Forelimb muscle (tissue), 1 donor: ENCODE data around the gene L2HGDH. TPM values are rescaled to one million over a fixed set of nuclear protein-coding genes. Genes with fewer than 3 reads are reported as not detected.
"Not testable (repeated sequence)": the region's sequence is repeated elsewhere in the genome, so short reads cannot be mapped to it uniquely, and the experiment has no call there.

Source experiments
- DNase-seq: peaks from one replicate; pipeline ENCODE4 v3.0.0-alpha.2; 2013; ENCODE audit warnings: low read depth
- polyA plus RNA-seq: library from polyadenylated mRNA; unstranded; fragments of 120-200 nt; gene quantifications from one replicate; pipeline ENCODE4 v1.2.1, GENCODE V29; 2013; ENCODE audit not compliant: insufficient read length

Gene L2HGDH
- 6.8 TPM for polyA plus RNA-seq

DNA sequence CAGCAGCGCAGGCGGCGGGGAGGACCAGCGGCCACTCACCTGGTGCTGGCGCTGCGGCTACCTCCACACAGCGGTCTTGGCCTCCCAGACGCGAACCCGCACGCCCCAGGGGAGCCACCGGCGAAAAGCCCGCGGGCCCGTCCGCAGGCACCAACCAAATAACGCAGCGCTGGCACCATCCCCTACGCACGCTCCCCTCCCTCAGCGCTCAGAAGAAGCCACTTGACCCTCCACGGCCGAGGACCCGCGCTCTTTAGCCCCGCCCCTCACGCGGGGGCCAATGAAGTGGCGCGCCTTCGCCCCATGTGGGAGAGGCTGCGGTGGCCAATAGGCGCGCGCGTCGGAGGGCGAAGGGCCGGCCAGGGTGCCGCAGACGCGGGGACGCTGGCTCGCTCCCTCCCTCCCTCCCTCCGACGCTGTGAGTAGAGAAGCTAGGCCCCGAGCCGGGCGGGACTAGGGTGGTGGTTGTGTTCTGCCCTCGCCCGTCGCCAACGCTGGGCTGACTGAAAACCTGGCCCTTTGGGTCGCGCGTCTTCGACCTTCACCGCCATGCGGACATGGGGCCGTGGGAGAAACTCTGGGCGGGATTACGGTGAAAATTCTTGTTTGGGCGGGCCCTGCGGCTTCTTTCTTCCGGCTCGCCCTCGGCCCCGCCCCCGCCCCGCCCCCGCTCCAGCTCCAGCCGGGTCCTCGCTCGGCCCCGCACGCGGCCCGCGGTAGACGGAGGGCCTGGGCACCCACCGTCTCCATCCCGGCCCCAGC is at the start of gene L2HGDH, which contains the start of gene DMAC2L:
TSS of gene L2HGDH (minus strand) at position 258 of the 762 bp plus-strand sequence. CDS start at position 179, 79 bp downstream.
TSS of gene DMAC2L (plus strand) at position 353 of the 762 bp plus-strand sequence. CDS start 9,164 bp downstream, outside the sequence.
- peak; percentile 62 for DNase-seq

DNA sequence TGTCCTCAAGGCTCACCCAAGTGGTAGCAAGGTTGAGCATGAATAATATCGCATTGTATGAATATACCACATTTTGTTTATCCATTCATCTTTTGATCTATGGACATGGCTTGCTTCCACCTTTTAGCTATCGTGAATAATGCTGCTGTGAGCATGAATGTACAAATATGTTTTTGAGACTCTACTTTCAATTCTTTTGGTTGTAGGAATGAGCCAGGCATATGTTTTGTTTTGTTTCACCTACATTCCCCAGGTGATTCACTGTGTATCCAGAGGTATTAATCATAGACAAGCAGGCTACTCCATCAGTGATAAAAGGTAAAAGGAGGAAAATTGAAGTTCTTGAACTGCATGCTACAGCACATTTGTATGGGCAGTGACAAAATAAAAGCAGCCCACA is 48.8 kb upstream of the L2HGDH start:
- no peak for DNase-seq

DNA sequence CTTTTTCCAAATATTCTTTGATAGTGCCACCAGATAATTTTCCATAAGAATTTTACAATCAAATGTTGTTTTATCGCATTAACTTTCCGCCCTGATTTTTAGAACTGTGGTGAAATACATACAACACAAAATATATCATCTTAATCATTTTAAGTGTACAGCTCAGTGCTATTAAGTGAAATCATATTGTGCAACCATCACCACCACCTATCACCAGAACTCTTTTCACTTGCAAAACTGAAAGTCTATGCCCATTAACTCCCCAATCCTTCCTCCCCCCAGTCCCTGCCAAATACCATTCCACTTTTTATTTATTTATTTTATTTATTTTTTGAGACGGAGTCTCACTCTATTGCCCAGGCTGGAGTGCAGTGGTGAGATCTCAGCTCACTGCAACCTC is 48.1 kb upstream of the L2HGDH start:
- no peak for DNase-seq

DNA sequence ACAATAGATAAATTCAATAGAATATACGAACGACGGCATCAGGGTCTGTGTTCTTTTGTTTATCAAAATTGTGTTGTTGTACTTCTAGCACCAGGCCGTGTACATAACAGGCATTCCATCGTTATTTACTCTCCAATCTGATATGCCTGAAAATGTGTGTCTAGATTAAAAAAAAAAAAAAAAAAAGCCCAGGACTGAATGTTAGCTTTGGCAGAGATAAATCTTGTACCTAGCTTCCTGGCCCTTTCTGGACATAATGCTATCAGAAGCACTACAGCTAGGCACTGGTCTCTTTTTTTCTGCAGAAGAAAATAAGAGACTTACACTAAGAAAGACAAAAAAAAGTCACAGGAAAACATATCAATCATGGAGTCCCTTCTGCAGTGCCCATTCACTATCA is 47.6 kb upstream of the L2HGDH start:
- DNase-seq = no peak

DNA sequence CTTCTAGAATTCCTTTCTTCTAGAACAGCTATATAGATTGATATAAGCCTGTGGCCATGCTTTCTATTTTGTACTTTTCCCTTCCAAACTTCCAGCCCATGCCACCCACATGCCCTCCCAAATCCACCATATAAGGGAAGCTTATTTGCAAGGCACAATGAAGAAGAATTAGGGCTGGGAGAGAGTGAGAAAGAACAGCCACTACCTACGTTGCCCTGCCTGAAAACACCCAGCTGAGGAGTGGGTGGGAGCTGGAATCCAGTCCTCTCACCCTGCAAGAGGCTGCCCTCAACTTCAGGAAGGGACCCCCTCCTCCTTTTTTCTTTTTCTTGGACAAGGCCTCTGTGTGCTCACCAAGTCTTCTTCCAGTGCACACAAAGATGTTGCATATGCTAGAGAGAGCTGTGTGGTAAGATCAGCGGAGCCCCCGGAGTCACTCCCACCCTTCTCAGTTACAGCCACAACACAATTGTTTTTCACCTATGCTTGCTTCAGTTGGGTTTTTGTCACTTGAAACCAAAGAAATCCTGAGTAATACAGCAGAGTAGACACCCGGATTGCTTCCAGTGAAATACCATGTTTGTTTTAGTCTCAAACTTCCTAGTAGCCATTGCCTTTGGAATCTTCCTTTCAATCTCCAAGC is 45.8 kb upstream of the L2HGDH start:
- no peak for DNase-seq

DNA sequence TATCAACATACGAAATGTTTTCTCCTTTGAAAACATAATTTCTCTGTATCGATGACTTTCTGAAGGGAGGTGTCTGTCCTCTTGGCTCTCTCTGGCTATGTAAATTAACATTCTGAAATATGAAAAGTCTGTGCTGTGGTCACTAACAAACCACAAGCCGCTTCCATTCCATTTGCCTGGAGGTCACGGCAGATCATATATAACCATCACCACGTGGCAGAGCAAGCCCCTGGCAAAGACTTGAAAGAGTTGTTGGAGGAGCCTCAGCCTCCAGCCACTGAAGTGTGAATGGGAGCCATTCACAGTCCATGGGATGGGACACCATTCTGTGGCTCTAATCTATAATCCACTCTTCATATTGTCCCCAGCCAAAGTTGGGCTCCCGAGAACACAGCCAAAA is 45.1 kb upstream of the L2HGDH start:
- no peak for DNase-seq

DNA sequence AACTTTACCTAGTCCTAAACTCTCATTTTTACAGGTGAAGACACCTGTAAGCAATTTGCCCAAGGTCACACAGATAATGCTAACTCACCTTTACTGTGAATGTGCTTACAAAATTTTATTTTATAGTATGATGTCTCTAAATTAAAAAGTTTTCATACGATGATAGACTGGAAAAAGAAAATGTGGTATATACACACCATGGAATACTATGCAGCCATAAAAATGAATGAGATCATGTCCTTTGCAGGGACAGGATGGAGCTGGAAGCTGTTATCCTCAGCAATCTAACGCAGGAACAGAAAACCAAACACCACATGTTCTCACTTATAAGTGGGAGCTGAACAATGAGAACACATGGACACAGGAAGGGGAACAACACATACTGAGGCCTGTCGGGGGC is 44.3 kb upstream of the L2HGDH start:
- DNase-seq = not testable (repeated sequence)

DNA sequence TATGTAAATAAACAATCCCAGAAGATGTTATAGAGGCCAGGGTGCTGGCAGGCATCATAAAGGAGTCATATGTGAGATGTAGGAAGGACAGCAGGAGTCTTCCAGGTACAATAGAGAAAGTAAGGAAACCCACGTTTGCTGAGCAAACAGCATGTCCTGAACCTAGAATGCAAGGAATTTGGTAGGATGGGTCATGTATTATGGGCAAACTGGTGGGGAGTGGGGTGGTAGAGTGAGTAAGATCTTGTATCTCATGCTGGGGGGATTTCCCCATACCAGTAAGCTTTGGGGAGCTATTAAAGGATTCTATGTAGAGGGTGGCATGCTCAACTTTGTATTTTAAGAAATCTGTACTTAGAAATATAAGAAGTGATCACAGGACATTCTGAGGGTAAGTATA is 43.7 kb upstream of the L2HGDH start:
- DNase-seq = no peak

DNA sequence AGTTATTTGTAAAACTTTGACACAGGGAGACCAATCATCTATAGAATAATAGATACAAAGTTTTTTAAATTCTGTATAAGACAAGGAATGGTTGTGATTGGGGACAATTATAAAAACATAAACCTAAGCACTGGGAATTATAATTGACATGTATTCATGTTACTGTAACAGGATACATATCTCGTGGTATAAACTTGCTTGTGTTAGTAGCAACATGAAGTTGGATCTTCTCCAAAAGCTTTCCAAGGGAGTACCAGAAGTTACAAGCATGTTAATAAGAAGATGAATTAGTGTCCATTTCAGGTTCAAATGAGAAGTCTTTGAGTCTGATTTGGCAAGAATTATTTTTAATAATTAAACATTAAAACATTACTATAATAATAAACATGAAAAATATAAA is 42.5 kb upstream of the L2HGDH start:
- DNase-seq = no peak

DNA sequence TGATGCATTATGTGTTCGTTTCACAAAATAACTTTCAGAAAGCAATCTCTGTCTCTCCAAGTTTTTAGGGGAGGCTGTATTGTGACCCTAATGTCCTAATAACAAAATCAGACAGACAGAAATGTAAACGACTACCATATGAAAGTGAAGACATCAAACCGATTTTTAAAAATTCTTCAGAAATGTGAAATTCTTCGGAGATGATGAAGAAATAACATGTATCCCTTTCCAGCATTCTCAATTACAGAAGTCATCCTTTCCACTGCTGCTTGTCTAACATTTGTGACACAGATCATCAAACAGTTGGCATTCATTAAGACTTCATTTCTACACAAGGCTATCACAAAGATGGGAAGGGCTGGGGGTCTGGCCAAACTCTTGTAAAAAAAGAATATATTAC is 41.1 kb upstream of the L2HGDH start:
- no peak for DNase-seq

DNA sequence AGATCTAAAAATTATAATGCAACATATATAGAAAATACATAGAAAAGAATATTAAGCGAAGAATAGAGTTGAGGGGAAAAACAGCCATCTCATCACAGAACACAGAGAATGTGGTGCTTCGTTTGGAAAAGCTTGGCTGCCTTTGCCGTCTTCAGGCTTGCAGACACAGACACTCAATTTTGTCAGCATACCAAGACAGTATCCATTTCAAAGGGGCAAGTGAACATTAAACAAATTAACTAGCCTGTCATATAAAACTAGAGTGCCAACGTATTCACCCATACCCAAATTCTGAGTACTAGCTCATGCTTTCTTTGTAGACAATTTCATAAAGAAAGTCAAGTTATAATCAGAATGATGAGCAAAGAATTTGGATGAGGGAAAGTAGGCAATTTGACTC is 40.6 kb upstream of the L2HGDH start:
- no peak for DNase-seq

DNA sequence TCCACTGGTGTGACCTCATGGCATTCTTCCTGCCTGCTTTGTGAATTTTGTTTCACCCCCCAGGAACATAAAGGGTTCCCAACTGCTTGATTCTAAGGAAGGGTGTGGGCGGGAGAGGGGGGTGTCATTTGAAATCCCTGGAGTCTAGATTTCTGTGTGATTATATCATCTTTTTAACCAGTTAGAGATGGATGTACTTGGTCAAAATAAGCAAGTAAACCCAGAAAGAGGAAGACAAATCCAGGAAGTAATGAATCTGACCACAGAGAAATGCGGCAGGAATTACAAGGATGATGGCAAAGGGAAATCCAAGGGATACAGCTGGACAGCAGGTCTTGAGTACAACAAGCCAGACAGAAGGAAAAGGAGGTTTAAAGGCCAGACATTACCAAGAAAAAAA is 38.9 kb upstream of the L2HGDH start:
- DNase-seq = no peak

DNA sequence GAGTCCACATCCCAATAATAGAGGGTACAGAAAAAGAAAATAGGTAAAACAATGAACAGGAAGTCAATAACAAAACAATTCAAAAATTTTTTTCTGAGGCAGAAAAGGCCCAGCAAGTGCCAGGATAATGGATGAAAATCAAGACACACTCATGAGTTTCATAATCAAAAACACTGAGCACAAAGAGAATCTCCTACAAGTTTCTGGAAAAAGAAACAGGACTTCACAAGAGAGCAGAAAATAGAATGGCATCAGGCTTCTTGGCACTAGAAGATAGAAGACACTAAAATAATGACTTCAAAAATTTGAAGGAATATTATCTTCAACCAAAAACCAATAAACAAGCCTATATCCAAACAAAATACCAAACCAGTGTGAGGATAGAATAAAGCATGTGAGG is 36.9 kb upstream of the L2HGDH start:
- no peak for DNase-seq

DNA sequence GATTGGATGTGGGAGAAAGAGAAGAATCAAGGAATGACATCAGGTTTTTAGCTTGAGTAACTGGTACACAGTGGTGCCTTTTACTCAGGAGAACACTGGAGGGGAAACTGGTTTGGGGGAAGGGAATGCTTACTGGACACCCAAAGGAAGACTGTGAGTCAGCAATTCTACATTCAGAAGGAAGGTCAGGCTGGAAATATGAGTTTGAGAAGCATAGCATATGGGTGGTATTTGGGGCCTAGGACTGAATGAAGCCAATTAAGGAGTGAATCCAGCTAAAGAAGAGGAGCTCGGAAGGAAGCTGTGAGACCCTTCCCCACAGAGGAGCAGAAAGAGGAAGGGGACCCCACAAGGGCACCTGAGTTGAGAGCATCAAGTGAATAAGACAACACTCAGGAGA is 35.5 kb upstream of the L2HGDH start:
- DNase-seq = no peak

DNA sequence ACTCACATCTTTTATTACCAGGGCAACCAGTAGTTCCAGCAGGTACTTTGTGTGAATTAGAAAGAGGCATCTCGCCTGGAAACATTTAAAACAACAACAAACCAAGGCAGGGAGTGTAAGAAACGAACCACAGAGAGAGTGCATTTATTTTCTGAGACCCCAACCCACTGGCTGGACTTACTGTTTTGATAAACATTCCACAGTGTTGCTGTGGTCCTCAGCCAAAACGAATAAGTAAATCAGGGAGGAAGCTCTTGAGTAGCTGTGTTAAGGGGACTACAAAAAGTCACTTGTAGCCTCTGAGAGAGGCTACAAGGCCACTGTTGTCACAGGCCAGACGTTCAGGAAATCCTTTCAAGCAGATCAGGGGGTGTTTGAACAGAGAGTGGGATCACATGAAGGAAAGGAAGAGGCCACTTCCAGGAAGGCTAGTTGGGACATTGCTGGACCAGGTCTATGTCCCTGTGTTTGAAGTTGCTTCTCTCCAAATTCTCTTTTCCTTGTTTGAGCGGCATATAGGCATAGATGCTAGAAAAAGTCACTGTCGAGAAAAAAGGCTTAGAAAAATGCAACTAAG is 33.9 kb upstream of the L2HGDH start:
- DNase-seq = no peak

DNA sequence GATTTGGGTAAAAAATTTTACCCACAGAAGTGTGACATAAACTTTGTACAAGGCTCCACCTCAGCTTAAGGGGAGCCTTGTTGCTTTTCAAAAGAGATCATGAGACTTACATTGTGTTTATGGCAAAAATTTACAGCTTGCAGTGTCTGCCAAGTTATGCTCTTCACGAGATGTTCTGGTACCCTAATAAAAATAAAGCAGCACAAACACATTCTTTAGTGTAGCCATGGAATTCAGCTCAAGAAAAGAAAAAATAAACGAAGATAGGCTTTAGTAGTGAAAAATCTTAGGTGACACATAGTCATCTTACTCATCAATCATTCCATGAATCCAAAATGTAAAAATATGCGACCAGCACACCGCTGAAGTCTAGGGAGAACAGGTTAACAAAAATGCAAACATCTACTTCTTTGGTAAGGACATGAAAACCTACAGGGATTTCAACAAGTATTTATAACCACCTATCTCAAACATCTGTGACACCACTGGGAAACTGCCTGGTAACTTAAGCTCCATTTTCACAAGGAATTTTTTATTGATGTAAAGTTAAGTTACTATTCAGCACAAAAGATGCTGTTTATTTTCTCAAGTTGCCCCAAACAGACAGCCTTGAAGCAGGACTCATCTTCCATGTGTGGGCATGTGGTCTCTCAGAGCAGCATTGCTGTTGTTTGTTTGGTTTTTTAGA is 33.0 kb upstream of the L2HGDH start:
- no peak for DNase-seq

DNA sequence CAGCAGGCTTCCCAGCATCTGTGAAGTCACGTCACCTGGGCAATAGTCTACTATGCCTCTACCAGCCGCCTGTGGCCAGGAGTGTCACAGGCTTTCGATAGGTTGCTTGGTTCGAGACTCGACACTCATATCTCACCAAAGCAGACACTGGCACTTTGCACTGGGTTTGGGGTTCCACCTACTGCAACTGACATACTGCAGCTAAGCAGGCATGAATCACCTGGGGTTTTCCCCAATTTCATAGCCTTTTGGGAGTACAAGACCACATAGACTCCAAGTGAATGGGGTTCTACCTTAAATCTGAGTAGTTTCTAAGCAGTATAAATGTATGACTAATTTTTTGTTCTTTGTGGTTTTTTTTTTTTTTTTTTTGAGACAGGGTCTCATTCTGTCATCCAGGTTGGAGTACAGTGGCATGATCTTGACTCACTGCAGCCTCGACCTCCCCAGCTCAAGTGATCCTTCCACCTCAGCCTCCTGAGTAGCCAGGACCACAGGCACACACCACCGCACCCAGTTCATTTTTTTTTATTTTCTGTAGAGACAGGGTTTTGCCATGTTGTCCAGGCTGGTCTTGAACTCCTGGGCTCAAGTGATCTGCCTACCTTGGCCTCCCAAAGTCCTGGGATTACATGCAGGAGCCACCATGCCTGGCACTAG is 32.2 kb upstream of the L2HGDH start:
- DNase-seq = no peak

DNA sequence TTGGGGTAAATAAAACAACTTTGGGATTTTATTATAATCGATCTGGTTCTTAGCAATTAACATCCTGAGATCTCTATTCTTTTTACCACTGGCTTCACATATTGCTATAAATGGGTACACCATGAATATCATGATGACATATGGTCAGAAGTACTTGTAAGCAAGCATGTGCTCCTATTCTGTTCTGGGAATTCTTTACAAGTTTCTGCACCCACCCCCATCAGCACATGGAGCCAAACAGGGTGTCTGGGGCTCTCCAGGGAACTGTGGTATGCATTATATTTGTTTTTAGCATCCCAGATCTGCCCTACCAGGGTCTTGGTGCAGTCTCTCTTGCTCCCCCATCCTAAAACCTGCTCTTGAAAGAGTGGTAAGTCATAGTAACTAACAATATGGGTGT is 31.4 kb upstream of the L2HGDH start:
- DNase-seq = no peak

DNA sequence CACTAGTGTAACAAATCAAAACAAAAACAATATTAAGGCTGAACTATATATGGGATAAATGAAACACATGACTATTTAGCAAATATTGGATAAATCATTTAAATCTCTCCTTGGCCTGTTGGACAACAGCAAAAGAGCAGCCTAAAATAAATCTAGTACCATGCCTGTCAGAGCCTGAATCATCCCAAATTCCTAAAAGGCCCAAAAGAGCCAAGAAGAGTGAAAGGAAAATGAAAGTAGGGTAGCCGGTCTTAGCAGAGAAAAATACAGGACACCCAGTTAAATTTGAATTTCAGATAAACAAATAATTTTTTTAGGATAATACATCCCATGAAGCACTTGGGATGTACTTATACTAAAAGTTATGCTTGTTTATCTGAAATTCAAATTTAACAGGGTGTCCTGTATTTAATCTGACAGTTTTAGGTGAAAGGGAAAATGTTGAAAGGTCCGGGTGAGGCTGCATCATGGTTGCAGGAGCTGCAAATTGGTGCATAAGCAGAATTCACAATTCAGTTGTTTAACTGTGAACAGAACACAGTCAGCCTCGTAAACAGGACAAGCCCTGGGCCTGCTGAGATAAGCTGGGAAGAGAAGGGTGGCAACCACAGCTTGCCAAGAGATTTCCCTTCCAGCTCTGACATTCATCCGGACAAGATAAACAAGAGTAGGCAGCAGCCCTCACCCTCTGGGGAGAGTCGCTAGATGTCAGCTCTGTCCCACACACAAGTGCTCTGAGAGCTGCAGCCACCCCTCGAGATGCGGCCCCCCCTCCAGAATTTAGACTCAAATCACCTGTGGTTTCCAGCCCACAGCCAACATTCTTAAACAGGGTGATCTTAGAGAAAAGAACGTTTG is 30.4 kb upstream of the L2HGDH start:
- no peak for DNase-seq

DNA sequence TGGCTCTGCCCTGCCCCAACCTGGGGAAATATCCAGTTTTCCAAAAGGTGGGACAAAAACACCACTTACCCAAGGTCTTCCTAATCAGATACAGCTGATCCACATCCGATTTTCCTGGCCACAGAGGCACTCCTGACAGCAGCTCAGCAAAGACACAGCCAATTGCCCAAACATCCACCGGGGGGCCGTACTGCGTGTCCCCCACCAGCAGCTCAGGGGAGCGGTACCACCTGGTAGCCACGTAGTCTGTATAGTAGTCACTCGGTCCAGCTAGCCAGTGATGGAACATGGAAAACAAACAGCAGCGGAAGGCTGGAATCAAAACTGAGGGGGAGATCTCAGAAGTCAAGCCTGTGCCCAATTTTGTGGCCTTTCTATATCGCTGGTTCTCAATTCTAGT is 28.9 kb upstream of the L2HGDH start:
- DNase-seq = no peak

DNA sequence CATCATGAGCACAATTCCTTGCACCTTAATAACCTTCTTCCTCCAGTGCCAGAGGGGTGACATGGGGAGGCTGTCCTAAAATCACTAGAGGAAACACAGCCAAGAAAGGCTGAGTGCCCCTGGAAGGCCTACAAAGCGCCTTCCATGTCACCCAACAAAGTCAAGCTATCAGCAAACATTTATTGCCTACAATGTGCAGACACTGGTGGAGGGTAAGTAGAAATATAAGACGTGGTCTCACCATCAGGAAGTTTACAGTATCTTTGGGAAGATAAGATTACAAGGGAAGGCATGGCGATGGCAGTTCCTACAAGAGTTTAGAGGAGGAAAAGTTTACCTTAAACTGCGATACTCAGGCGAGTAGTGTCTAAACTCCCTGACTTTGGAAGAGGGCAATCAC is 28.0 kb upstream of the L2HGDH start:
- no peak for DNase-seq
